Stimulated activated CD8-positive, alpha-beta memory T cell treated with anti-CD3 and anti-CD28 coated beads, Interleukin-4, amount 100 ng/mL, for 4 hours (primary cell): ENCODE results near the gene TOMM5.

Experiments used
- DNase-seq, 2 donors: peaks; one replicate each; pipeline ENCODE4 v3.0.0-alpha.2; 2020; ENCODE audit warnings: low read depth in 2 of 2, low spot score in 1 of 2

TOMM5 gene

GRCh38 chr9:37563806-37564513 is 28.4 kb downstream of the TOMM5 start:
- no peak for DNase-seq

- no peak for DNase-seq
These were observed 29.6 kb downstream of the TOMM5 start for GRCh38 chr9:37562826-37563225.

GRCh38 chr9:37561682-37562081 is 30.7 kb downstream of the TOMM5 start:
- no peak for DNase-seq

- no peak for DNase-seq
These were observed 32.4 kb downstream of the TOMM5 start for GRCh38 chr9:37559855-37560592.

GRCh38 chr9:37559125-37559524 is 33.3 kb downstream of the TOMM5 start:
- no peak for DNase-seq

GRCh38 chr9:37555786-37556185 is 36.6 kb downstream of the TOMM5 start:
- DNase-seq, result no peak

- DNase-seq, result no peak
These were observed 38.1 kb downstream of the TOMM5 start for GRCh38 chr9:37554318-37554717.

GRCh38 chr9:37551888-37552287 is 40.5 kb downstream of the TOMM5 start:
- DNase-seq, result no peak

GRCh38 chr9:37551468-37551867 is 40.9 kb downstream of the TOMM5 start:
- no peak for DNase-seq

- no peak for DNase-seq
These were observed 41.6 kb downstream of the TOMM5 start for GRCh38 chr9:37550781-37551180.

GRCh38 chr9:37549527-37549926 is 42.9 kb downstream of the TOMM5 start:
- no peak for DNase-seq

GRCh38 chr9:37547328-37547878 is 45.0 kb downstream of the TOMM5 start:
- DNase-seq, result no peak

- no peak for DNase-seq
These were observed 48.9 kb downstream of the TOMM5 start for GRCh38 chr9:37543468-37543867.

- DNase-seq, result no peak
These were observed 49.5 kb downstream of the TOMM5 start for GRCh38 chr9:37542895-37543294.

- no peak for DNase-seq
These were observed 49.9 kb downstream of the TOMM5 start for GRCh38 chr9:37542488-37542887.

GRCh38 chr9:37541465-37541864 is 50.9 kb downstream of the TOMM5 start:
- DNase-seq, result no peak

GRCh38 chr9:37540634-37541033 is 51.8 kb downstream of the TOMM5 start:
- DNase-seq, result no peak

- no peak for DNase-seq
These were observed 52.8 kb downstream of the TOMM5 start for GRCh38 chr9:37539634-37540033.
